Measurements from ENCODE around the gene NPHS1.
A peak's percentile ranks its signal among the peaks of the same experiment; 100 is the strongest.
"Not testable (repeated sequence)": the region's sequence is repeated elsewhere in the genome, so short reads cannot be mapped to it uniquely, and the experiment has no call there.

Gene NPHS1

GRCh38 chr19:35879068-35879467, 26.8 kb upstream of the NPHS1 start:
- no peak for DNase-seq (ENCODE audit: low spot score)

- no peak for DNase-seq (ENCODE audit: low spot score)
These were observed 22.2 kb upstream of the NPHS1 start for GRCh38 chr19:35874392-35874930.

GRCh38 chr19:35872180-35872579, 19.9 kb upstream of the NPHS1 start:
- DNase-seq (ENCODE audit: low spot score): no peak

GRCh38 chr19:35871611-35872010, 19.3 kb upstream of the NPHS1 start:
- DNase-seq (ENCODE audit: low spot score): no peak

- DNase-seq (ENCODE audit: low spot score): no peak
These were observed 18.5 kb upstream of the NPHS1 start for GRCh38 chr19:35870798-35871197.

GRCh38 chr19:35870124-35870736, 17.9 kb upstream of the NPHS1 start:
- DNase-seq (ENCODE audit: low spot score): not testable (repeated sequence)

GRCh38 chr19:35869327-35870123, 17.2 kb upstream of the NPHS1 start:
- DNase-seq (ENCODE audit: low spot score): peak; percentile 31

- no peak for DNase-seq (ENCODE audit: low spot score)
These were observed 16.6 kb upstream of the NPHS1 start for GRCh38 chr19:35868823-35869326.

GRCh38 chr19:35868172-35868822, 16.0 kb upstream of the NPHS1 start, which contains the start of gene APLP1:
TSS of gene APLP1 (plus strand) at chr19:35868574. CDS start at chr19:35868637, 63 bp downstream.
- DNase-seq (ENCODE audit: low spot score): peak; percentile 74

- no peak for DNase-seq (ENCODE audit: low spot score)
These were observed 10.7 kb upstream of the NPHS1 start for GRCh38 chr19:35863018-35863417.

- DNase-seq (ENCODE audit: low spot score): no peak
These were observed 10.2 kb upstream of the NPHS1 start for GRCh38 chr19:35862528-35862927.

- no peak for DNase-seq (ENCODE audit: low spot score)
These were observed 9.4 kb upstream of the NPHS1 start for GRCh38 chr19:35861640-35862160.

- DNase-seq (ENCODE audit: low spot score): no peak
These were observed 8.7 kb upstream of the NPHS1 start for GRCh38 chr19:35860818-35861639.

GRCh38 chr19:35860436-35860817, 8.1 kb upstream of the NPHS1 start:
- no peak for DNase-seq (ENCODE audit: low spot score)

- DNase-seq (ENCODE audit: low spot score): no peak
These were observed 7.1 kb upstream of the NPHS1 start for GRCh38 chr19:35859414-35859813.

GRCh38 chr19:35858311-35858710, 6.0 kb upstream of the NPHS1 start:
- no peak for DNase-seq (ENCODE audit: low spot score)

GRCh38 chr19:35856546-35857149, 4.3 kb upstream of the NPHS1 start, which contains the start of gene KIRREL2:
TSS of gene KIRREL2 (plus strand) at chr19:35856911. CDS start at chr19:35857120, 209 bp downstream.
- no peak for DNase-seq (ENCODE audit: low spot score)

GRCh38 chr19:35853038-35853756, 893 bp upstream of the NPHS1 start:
- DNase-seq (ENCODE audit: low spot score): no peak

- no peak for DNase-seq (ENCODE audit: low spot score)
These were observed 883 bp downstream of the NPHS1 start for GRCh38 chr19:35851213-35852028.

All from LoVo (cell line).